ENCODE data around the gene NXN.
"Not testable (repeated sequence)": the region's sequence is repeated elsewhere in the genome, so short reads cannot be mapped to it uniquely, and the experiment has no call there.

NXN gene

GRCh38 chr17:998111-998510 lies 18.5 kb upstream of the NXN start:
- Histone ChIP-seq H3K36me3 (ENCODE audit: control insufficient read depth, insufficient read depth, low read length) (peaks cover 16% of the 10 kb centered on the region), H3K27me3 (ENCODE audit: control insufficient read depth, insufficient read depth, low read length, poor library complexity, severe bottlenecking) (peaks cover 8% of the 10 kb centered on the region), H3K27ac (ENCODE audit: insufficient read depth, low read depth, low read length, poor library complexity, severe bottlenecking) (no peak overlapping the region), H3K4me1 (ENCODE audit: control insufficient read depth, insufficient read depth, low read length) (peaks cover 6% of the 10 kb centered on the region), H3K9me3 (ENCODE audit: control insufficient read depth, low read length) (no peaks in the 10 kb centered on the region), H3K4me3 (ENCODE audit: insufficient read depth, low read depth, low read length) (peak overlapping the region; percentile 93)
- WGBS, 2 experiments = 91 to 94% methylated on average over 2 of the region's 2 CpGs

- Histone ChIP-seq H3K4me3 (ENCODE audit: insufficient read depth, low read depth, low read length) (peak within 1 kb of the TSS; percentile 93), H3K9me3 (ENCODE audit: control insufficient read depth, low read length) (no peaks in the 10 kb centered on the region), H3K4me1 (ENCODE audit: control insufficient read depth, insufficient read depth, low read length) (peaks cover 6% of the 10 kb centered on the region), H3K27me3 (ENCODE audit: control insufficient read depth, insufficient read depth, low read length, poor library complexity, severe bottlenecking) (peaks cover 8% of the 10 kb centered on the region), H3K27ac (ENCODE audit: insufficient read depth, low read depth, low read length, poor library complexity, severe bottlenecking) (no peak within 1 kb of the TSS), H3K36me3 (ENCODE audit: control insufficient read depth, insufficient read depth, low read length) (peaks cover 11% of the 10 kb centered on the region)
- WGBS, 2 experiments = 0% methylated on average over 71 of the region's 71 CpGs
Observed at GRCh38 chr17:996554-997344, 17.2 kb upstream of the NXN start, which contains the start of gene TIMM22. Gene TIMM22, plus strand, starts transcription at chr17:997129. Its CDS starts 14 bp downstream, at chr17:997143.

DNA sequence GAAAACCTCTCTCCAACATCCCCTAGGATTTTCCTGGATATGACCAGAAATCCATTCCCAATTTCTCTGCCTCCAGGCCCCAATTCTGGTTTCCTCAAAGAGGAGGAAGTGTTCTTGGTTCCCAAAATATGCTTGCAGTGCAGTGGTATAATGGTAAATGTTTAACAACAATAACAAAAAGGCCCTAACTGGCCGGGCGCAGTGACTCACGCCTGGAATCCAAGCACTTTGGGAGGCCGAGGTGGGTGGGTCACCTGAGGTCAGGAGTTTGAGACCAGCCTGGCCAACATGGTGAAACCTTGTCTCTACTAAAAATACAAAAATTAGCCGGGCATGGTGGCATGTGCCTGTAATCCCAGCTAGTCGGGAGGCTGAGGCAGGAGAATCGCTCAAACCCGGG lies 15.7 kb upstream of the NXN start:
- not testable (repeated sequence) for H3K4me3 ChIP-seq (ENCODE audit: insufficient read depth, low read depth, low read length); H3K9me3 ChIP-seq (ENCODE audit: control insufficient read depth, low read length); H3K27me3 ChIP-seq (ENCODE audit: control insufficient read depth, insufficient read depth, low read length, poor library complexity, severe bottlenecking); H3K36me3 ChIP-seq (ENCODE audit: control insufficient read depth, insufficient read depth, low read length); H3K4me1 ChIP-seq (ENCODE audit: control insufficient read depth, insufficient read depth, low read length); H3K27ac ChIP-seq (ENCODE audit: insufficient read depth, low read depth, low read length, poor library complexity, severe bottlenecking)
- 89 to 92% methylated on average over 8 of the region's 8 CpGs for WGBS, 2 experiments

GRCh38 chr17:992933-993332 lies 13.4 kb upstream of the NXN start:
- Histone ChIP-seq H3K27me3 (ENCODE audit: control insufficient read depth, insufficient read depth, low read length, poor library complexity, severe bottlenecking) (peaks cover 8% of the 10 kb centered on the region), H3K4me1 (ENCODE audit: control insufficient read depth, insufficient read depth, low read length) (peaks cover 3% of the 10 kb centered on the region), H3K4me3 (ENCODE audit: insufficient read depth, low read depth, low read length) (no peak overlapping the region), H3K36me3 (ENCODE audit: control insufficient read depth, insufficient read depth, low read length) (no peaks in the 10 kb centered on the region), H3K27ac (ENCODE audit: insufficient read depth, low read depth, low read length, poor library complexity, severe bottlenecking) (no peak overlapping the region), H3K9me3 (ENCODE audit: control insufficient read depth, low read length) (no peaks in the 10 kb centered on the region)
- WGBS, 2 experiments = 75 to 79% methylated on average over 13 of the region's 13 CpGs

GRCh38 chr17:988561-988960 lies 9.0 kb upstream of the NXN start:
- Histone ChIP-seq H3K9me3 (ENCODE audit: control insufficient read depth, low read length) (no peaks in the 10 kb centered on the region), H3K4me1 (ENCODE audit: control insufficient read depth, insufficient read depth, low read length) (no peaks in the 10 kb centered on the region), H3K27me3 (ENCODE audit: control insufficient read depth, insufficient read depth, low read length, poor library complexity, severe bottlenecking) (no peaks in the 10 kb centered on the region), H3K36me3 (ENCODE audit: control insufficient read depth, insufficient read depth, low read length) (no peaks in the 10 kb centered on the region), H3K4me3 (ENCODE audit: insufficient read depth, low read depth, low read length) (no peak overlapping the region), H3K27ac (ENCODE audit: insufficient read depth, low read depth, low read length, poor library complexity, severe bottlenecking) (no peak overlapping the region)
- WGBS, 2 experiments = 91 to 92% methylated on average over 11 of the region's 11 CpGs

DNA sequence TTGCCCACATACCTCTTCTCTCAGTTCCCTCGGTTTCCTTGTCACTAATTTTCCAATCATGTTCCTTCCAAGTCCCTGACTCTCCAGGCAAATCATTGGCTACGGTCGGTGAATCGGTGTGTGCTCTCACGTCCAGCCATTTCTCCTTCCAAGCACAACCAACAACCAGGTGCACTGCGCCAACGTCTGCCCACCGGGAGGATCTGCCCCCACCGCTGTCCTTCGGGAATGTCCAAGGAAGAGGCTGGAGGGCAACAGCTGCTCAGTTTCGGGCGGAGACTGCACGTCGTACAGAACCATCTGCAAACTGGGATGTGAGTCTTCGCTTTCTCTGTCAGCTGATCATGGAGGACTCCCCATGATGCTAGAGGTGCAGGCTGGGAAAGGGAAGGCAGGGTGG lies 8.4 kb upstream of the NXN start:
- no peak overlapping the region for H3K4me3 ChIP-seq (ENCODE audit: insufficient read depth, low read depth, low read length)
- no peaks in the 10 kb centered on the region for H3K27me3 ChIP-seq (ENCODE audit: control insufficient read depth, insufficient read depth, low read length, poor library complexity, severe bottlenecking)
- no peaks in the 10 kb centered on the region for H3K9me3 ChIP-seq (ENCODE audit: control insufficient read depth, low read length)
- H3K36me3 ChIP-seq (ENCODE audit: control insufficient read depth, insufficient read depth, low read length) = no peaks in the 10 kb centered on the region
- 90 to 92% methylated on average over 15 of the region's 15 CpGs for WGBS, 2 experiments
- no peaks in the 10 kb centered on the region for H3K4me1 ChIP-seq (ENCODE audit: control insufficient read depth, insufficient read depth, low read length)
- H3K27ac ChIP-seq (ENCODE audit: insufficient read depth, low read depth, low read length, poor library complexity, severe bottlenecking) = no peak overlapping the region

DNA sequence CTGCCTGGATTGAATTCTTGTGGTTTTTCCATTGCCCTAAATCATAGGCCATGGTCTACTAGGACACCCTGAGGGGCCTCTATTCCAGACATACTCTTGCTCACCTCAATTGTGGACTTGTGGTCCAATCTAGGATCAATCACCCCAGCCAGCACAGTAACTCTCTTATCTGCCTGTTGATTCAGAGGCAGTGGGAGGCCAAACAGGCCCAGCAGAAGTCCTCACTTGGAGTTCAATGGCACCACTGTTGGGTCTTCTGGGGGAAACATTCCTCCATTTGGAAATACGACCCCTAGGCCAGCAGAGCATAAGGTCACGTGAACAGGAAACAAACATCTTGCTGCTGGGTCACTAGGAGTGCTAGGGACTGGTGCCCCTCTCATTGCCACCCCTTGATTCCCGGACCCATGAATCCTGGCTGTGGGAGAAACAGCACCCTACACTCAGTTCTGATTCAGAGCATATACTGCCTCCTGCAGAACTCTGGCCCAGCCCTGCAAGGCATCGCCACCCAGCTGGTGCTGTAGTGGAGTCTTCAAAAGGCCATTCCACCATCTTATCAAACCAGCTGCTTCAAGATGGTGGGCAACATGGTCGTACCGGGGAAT lies 6.8 kb upstream of the NXN start:
- 90 to 92% methylated on average over 6 of the region's 6 CpGs for WGBS, 2 experiments
- Histone ChIP-seq H3K9me3 (ENCODE audit: control insufficient read depth, low read length) (no peaks in the 10 kb centered on the region), H3K27ac (ENCODE audit: insufficient read depth, low read depth, low read length, poor library complexity, severe bottlenecking) (no peak overlapping the region), H3K36me3 (ENCODE audit: control insufficient read depth, insufficient read depth, low read length) (no peaks in the 10 kb centered on the region), H3K27me3 (ENCODE audit: control insufficient read depth, insufficient read depth, low read length, poor library complexity, severe bottlenecking) (no peaks in the 10 kb centered on the region), H3K4me1 (ENCODE audit: control insufficient read depth, insufficient read depth, low read length) (no peaks in the 10 kb centered on the region), H3K4me3 (ENCODE audit: insufficient read depth, low read depth, low read length) (no peak overlapping the region)

- Histone ChIP-seq H3K9me3 (ENCODE audit: control insufficient read depth, low read length) (no peaks in the 10 kb centered on the region), H3K27ac (ENCODE audit: insufficient read depth, low read depth, low read length, poor library complexity, severe bottlenecking) (no peak overlapping the region), H3K36me3 (ENCODE audit: control insufficient read depth, insufficient read depth, low read length) (no peaks in the 10 kb centered on the region), H3K4me3 (ENCODE audit: insufficient read depth, low read depth, low read length) (no peak overlapping the region), H3K27me3 (ENCODE audit: control insufficient read depth, insufficient read depth, low read length, poor library complexity, severe bottlenecking) (no peaks in the 10 kb centered on the region), H3K4me1 (ENCODE audit: control insufficient read depth, insufficient read depth, low read length) (no peaks in the 10 kb centered on the region)
- WGBS, 2 experiments = 96 to 97% methylated on average over 3 of the region's 3 CpGs
Observed at GRCh38 chr17:983921-984320, 4.3 kb upstream of the NXN start.

- no peaks in the 10 kb centered on the region for H3K27me3 ChIP-seq (ENCODE audit: control insufficient read depth, insufficient read depth, low read length, poor library complexity, severe bottlenecking)
- peaks cover 11% of the 10 kb centered on the region for H3K4me1 ChIP-seq (ENCODE audit: control insufficient read depth, insufficient read depth, low read length)
- no peak overlapping the region for H3K4me3 ChIP-seq (ENCODE audit: insufficient read depth, low read depth, low read length)
- no peaks in the 10 kb centered on the region for H3K9me3 ChIP-seq (ENCODE audit: control insufficient read depth, low read length)
- 37 to 38% methylated on average over 10 of the region's 10 CpGs for WGBS, 2 experiments
- H3K27ac ChIP-seq (ENCODE audit: insufficient read depth, low read depth, low read length, poor library complexity, severe bottlenecking) = no peak overlapping the region
- no peaks in the 10 kb centered on the region for H3K36me3 ChIP-seq (ENCODE audit: control insufficient read depth, insufficient read depth, low read length)
Observed at GRCh38 chr17:981292-981658, 1.7 kb upstream of the NXN start.

- Histone ChIP-seq H3K27ac (ENCODE audit: insufficient read depth, low read depth, low read length, poor library complexity, severe bottlenecking) (peak overlapping the region; percentile 67), H3K27me3 (ENCODE audit: control insufficient read depth, insufficient read depth, low read length, poor library complexity, severe bottlenecking) (no peaks in the 10 kb centered on the region), H3K36me3 (ENCODE audit: control insufficient read depth, insufficient read depth, low read length) (no peaks in the 10 kb centered on the region), H3K4me1 (ENCODE audit: control insufficient read depth, insufficient read depth, low read length) (peaks cover 11% of the 10 kb centered on the region), H3K9me3 (ENCODE audit: control insufficient read depth, low read length) (no peaks in the 10 kb centered on the region), H3K4me3 (ENCODE audit: insufficient read depth, low read depth, low read length) (peak overlapping the region; percentile 80)
- 52 to 55% methylated on average over 43 of the region's 43 CpGs for WGBS, 2 experiments
Observed at GRCh38 chr17:980406-981291, 1.1 kb upstream of the NXN start.

Data from ectodermal cell (in vitro differentiated cells).